Measurements from ENCODE around the gene RTKN2. TPM values are rescaled to one million over a fixed set of nuclear protein-coding genes. Genes with fewer than 3 reads are reported as not detected.

The RTKN2 gene
- total RNA-seq, 1 experiment from 2014 or later: 14.4 TPM

DNA sequence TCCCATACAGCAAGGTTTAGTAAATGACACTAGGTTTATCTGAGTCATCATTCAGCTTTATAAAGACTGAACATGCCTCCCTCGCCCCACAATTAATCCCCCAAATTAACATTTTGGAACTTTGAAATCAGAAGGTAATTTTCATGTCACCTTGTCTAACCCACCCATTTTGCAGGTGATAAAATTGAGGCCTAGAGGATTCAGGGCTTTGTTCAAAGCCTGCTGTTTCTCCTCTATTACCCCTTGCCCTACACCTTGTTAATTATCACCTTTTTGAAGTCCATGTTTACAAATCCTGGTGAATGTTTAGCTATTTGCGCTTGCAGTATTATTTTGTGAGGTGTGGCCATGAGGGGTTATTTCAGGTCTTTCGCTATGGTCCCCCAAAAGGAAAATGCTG lies 120.5 kb downstream of the RTKN2 start:
- WGBS (ENCODE audit: extremely low coverage, insufficient read length, low lambda C conversion rate): no CpG with 5 or more reads among the region's 3 CpGs
- H3K56ac ChIP-seq (ENCODE audit: insufficient read length, low read depth, low read length): no peak overlapping the region
- H4K8ac ChIP-seq (replicated peaks; ENCODE audit: insufficient read length, low read depth, low read length): no peak overlapping the region
- H4K91ac ChIP-seq (ENCODE audit: insufficient read length, low read depth, low read length): no peak overlapping the region
- no peak overlapping the region for H3K27ac ChIP-seq (ENCODE audit: insufficient read length, low read depth, low read length)
- H2BK12ac ChIP-seq (ENCODE audit: insufficient read length, low read depth, low read length): no peak overlapping the region
- no peaks in the 10 kb centered on the region for H3K9me3 ChIP-seq (ENCODE audit: control insufficient read depth, low read depth, low read length)
- H2BK20ac ChIP-seq (ENCODE audit: low read depth, low read length, poor library complexity, severe bottlenecking): no peak overlapping the region
- H4K20me1 ChIP-seq (ENCODE audit: control insufficient read depth, insufficient read depth, insufficient read length): no peaks in the 10 kb centered on the region
- H2AFZ ChIP-seq (ENCODE audit: low read length): no peak overlapping the region
- no peak overlapping the region for H2BK5ac ChIP-seq (ENCODE audit: insufficient read length, low read length)
- H3K27me3 ChIP-seq (ENCODE audit: insufficient read depth, low read length): no peaks in the 10 kb centered on the region
- peak overlapping the region in 1 of 3 experiments; percentile 77; a peak in 1 of 7 replicates for H3K27ac Mint-ChIP-seq
- no peak overlapping the region for H2AK5ac ChIP-seq (ENCODE audit: insufficient read length, low read length)
- H4K5ac ChIP-seq (ENCODE audit: insufficient read length, low read depth, low read length): no peak overlapping the region
- peaks cover 0 to 4% of the 10 kb centered on the region in 2 experiments; a peak in 1 of 5 replicates for H3K9me3 Mint-ChIP-seq
- H3K4me1 Mint-ChIP-seq: no peaks in the 10 kb centered on the region
- no peaks in the 10 kb centered on the region for H3K23me2 ChIP-seq (ENCODE audit: insufficient read length, low read depth, low read length, poor library complexity, severe bottlenecking)
- H3K18ac ChIP-seq (ENCODE audit: insufficient read length, low read depth, low read length): no peak overlapping the region
- no peak overlapping the region for H3K4me3 Mint-ChIP-seq
- no peak overlapping the region for H3K9ac ChIP-seq (ENCODE audit: extremely low read depth, insufficient read length, low read length)
- no peak overlapping the region for H3T11ph ChIP-seq (ENCODE audit: low read length)
- TF ChIP-seq, protein P1, sequence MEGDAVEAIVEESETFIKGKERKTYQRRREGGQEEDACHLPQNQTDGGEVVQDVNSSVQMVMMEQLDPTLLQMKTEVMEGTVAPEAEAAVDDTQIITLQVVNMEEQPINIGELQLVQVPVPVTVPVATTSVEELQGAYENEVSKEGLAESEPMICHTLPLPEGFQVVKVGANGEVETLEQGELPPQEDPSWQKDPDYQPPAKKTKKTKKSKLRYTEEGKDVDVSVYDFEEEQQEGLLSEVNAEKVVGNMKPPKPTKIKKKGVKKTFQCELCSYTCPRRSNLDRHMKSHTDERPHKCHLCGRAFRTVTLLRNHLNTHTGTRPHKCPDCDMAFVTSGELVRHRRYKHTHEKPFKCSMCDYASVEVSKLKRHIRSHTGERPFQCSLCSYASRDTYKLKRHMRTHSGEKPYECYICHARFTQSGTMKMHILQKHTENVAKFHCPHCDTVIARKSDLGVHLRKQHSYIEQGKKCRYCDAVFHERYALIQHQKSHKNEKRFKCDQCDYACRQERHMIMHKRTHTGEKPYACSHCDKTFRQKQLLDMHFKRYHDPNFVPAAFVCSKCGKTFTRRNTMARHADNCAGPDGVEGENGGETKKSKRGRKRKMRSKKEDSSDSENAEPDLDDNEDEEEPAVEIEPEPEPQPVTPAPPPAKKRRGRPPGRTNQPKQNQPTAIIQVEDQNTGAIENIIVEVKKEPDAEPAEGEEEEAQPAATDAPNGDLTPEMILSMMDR (conservative IDR thresholded peaks at IDR 0.05): no peak
- H3K36me3 Mint-ChIP-seq (ENCODE audit: insufficient read depth in 1 of 3, low read depth in 3 of 3): no peaks in the 10 kb centered on the region; a peak in 1 of 7 replicates
- H3K4me2 ChIP-seq (ENCODE audit: insufficient read depth, insufficient read length, low read length): no peak overlapping the region
- no peak overlapping the region for H3K23ac ChIP-seq (ENCODE audit: insufficient read length, low read depth, low read length)
- DNase-seq: no peak
- H3K79me2 ChIP-seq (ENCODE audit: insufficient read depth, low read length): no peaks in the 10 kb centered on the region
- no peaks in the 10 kb centered on the region for H3K79me1 ChIP-seq (ENCODE audit: insufficient read depth, low read depth, low read length, poor library complexity, severe bottlenecking)
- no peaks in the 10 kb centered on the region for H3K4me1 ChIP-seq (ENCODE audit: insufficient read depth, low read length)
- H3K14ac ChIP-seq (ENCODE audit: insufficient read depth, low read length): no peak overlapping the region
- H3K4ac ChIP-seq (ENCODE audit: low read depth, low read length): no peak overlapping the region
- no peak overlapping the region for H2BK15ac ChIP-seq (ENCODE audit: low read depth, low read length)
- H3K27me3 Mint-ChIP-seq (ENCODE audit: low read depth): no peaks in the 10 kb centered on the region
- H2BK120ac ChIP-seq (ENCODE audit: low read depth, low read length, poor library complexity, severe bottlenecking): no peak overlapping the region

Data from H9 (cell line).